PC-9 (cell line): ENCODE results near the gene UNC45A. TPM values are rescaled to one million over a fixed set of nuclear protein-coding genes. Genes with fewer than 3 reads are reported as not detected.
A peak's percentile ranks its signal among the peaks of the same experiment; 100 is the strongest.

Experiments used
- BruUV-seq: library from RNA; stranded (reverse); fragments of 400-500 nt; replicated peaks from 2 replicates; lab custom pipeline; 2021; lab: Mats Ljungman, UMichigan
- CTCF ChIA-PET: fragments of 300-600 bp; sonication (Branson Sonifier 250); formaldehyde crosslinking; loops from one replicate; lab custom pipeline; 2022; ENCODE audit warnings: antibody characterized with exemption; lab: Charles Lee
- POLR2A ChIA-PET: fragments of 300-600 bp; sonication (Branson Sonifier 250); formaldehyde crosslinking; loops from one replicate; lab custom pipeline; 2022; ENCODE audit warnings: antibody characterized with exemption; ENCODE audit not compliant: unreplicated experiment; lab: Charles Lee
- DNase-seq, 2 experiments: peaks; one replicate each; pipeline versions ENCODE4 v3.0.0 to v3.0.0-alpha.2; 2015 to 2022; ENCODE audit warnings: mixed read lengths in 1 of 2
- H2AFZ ChIP-seq: fragments of 200-600 bp; sonication (generic); 2 replicates; pipeline ENCODE4 v1.8.1; 2017; ENCODE audit warnings: antibody characterized with exemption
- H3F3A ChIP-seq: fragments of 200-600 bp; sonication (generic); 2 replicates; pipeline ENCODE4 v1.8.1; 2017; ENCODE audit warnings: antibody characterized with exemption, mild to moderate bottlenecking, low read depth; ENCODE audit not compliant: insufficient read depth
- H3K27ac ChIP-seq: fragments of 200-600 bp; sonication (generic); 2 replicates; pipeline ENCODE4 v1.6.1; 2016; ENCODE audit warnings: mixed run types
- H3K27me3 ChIP-seq: fragments of 200-600 bp; sonication (generic); 2 replicates; pipeline ENCODE4 v1.6.1; 2016; ENCODE audit warnings: low read depth, mixed run types; ENCODE audit not compliant: insufficient read depth
- H3K36me3 ChIP-seq: fragments of 200-600 bp; sonication (generic); 2 replicates; pipeline ENCODE4 v1.6.1; 2016; ENCODE audit warnings: low read depth, mixed run types
- H3K4me1 ChIP-seq: fragments of 200-600 bp; sonication (generic); replicated peaks from 2 replicates; pipeline ENCODE4 v1.6.1; 2016; ENCODE audit warnings: mixed run types; ENCODE audit not compliant: insufficient read depth
- H3K4me2 ChIP-seq: fragments of 200-600 bp; sonication (generic); 2 replicates; pipeline ENCODE4 v1.6.1; 2017; ENCODE audit warnings: mixed run types
- H3K4me3 ChIP-seq: fragments of 200-600 bp; sonication (generic); 2 replicates; pipeline ENCODE4 v1.6.1; 2016; ENCODE audit warnings: mixed run types
- H3K79me2 ChIP-seq: fragments of 200-600 bp; sonication (generic); 2 replicates; pipeline ENCODE4 v1.6.1; 2017; ENCODE audit warnings: low read depth, mixed run types
- H3K9me2 ChIP-seq: fragments of 200-600 bp; sonication (generic); 2 replicates; pipeline ENCODE4 v1.8.1; 2017; ENCODE audit warnings: mild to moderate bottlenecking; ENCODE audit not compliant: insufficient read depth
- H3K9me3 ChIP-seq: fragments of 200-600 bp; sonication (generic); 2 replicates; pipeline ENCODE4 v1.8.1; 2016; ENCODE audit warnings: low read depth; ENCODE audit not compliant: insufficient read depth
- H4K20me1 ChIP-seq: fragments of 200-600 bp; sonication (generic); 2 replicates; pipeline ENCODE4 v1.8.1; 2017; ENCODE audit not compliant: insufficient read depth
- EZH2 ChIP-seq: fragments of 200-600 bp; sonication (generic); IDR thresholded peaks from 2 replicates; pipeline ENCODE4 v1.8.0; 2017; ENCODE audit warnings: antibody characterized with exemption, low read depth
- intact Hi-C: fragments of 100-400 bp; cut with micrococcal nuclease; formaldehyde crosslinking; loops from one replicate; pipeline ENCODE4 v1.10.0; 2022; ENCODE audit not compliant: unreplicated experiment
- total RNA-seq: library from RNA; stranded (reverse); gene quantifications from 2 replicates; pipeline ENCODE4 v1.2.3, GENCODE V29; 2021
- TF ChIP-seq, protein P1 (sequence below): fragments of 200-600 bp; sonication (generic); conservative IDR thresholded peaks from 2 replicates; pipeline ENCODE4 v1.6.1; 2017; ENCODE audit warnings: mixed run types, antibody characterized with exemption, mild to moderate bottlenecking, moderate library complexity

Gene UNC45A
- total RNA-seq, 1 experiment from 2014 or later: 81.8 TPM

GRCh38 chr15:90886291-90886614 lies 48.8 kb upstream of the UNC45A start:
- intact Hi-C loops: loop anchor here (1.0 kb wide), 4 partner anchors 193 to 743 kb away; no protein-coding TSS in a partner anchor
- H3K9me3 ChIP-seq: no peaks in the 10 kb centered on the region
- ChIA-PET POLR2A (no interaction called here), CTCF (interaction anchor here (0.6 to 2.4 kb wide), 7 partner anchors 18 to 743 kb away, joined by 3 to 26 read pairs (median 4); no protein-coding TSS in a partner anchor)
- no peaks in the 10 kb centered on the region for H3K27me3 ChIP-seq
- no peaks in the 10 kb centered on the region for H3K36me3 ChIP-seq
- TF ChIP-seq, protein P1, sequence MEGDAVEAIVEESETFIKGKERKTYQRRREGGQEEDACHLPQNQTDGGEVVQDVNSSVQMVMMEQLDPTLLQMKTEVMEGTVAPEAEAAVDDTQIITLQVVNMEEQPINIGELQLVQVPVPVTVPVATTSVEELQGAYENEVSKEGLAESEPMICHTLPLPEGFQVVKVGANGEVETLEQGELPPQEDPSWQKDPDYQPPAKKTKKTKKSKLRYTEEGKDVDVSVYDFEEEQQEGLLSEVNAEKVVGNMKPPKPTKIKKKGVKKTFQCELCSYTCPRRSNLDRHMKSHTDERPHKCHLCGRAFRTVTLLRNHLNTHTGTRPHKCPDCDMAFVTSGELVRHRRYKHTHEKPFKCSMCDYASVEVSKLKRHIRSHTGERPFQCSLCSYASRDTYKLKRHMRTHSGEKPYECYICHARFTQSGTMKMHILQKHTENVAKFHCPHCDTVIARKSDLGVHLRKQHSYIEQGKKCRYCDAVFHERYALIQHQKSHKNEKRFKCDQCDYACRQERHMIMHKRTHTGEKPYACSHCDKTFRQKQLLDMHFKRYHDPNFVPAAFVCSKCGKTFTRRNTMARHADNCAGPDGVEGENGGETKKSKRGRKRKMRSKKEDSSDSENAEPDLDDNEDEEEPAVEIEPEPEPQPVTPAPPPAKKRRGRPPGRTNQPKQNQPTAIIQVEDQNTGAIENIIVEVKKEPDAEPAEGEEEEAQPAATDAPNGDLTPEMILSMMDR: 0 out of 2 replicates have a peak, but pooled peaks have one; percentile 11
- no peak for TF ChIP-seq EZH2
- no peak overlapping the region for H2AFZ ChIP-seq
- H4K20me1 ChIP-seq: peaks cover 4% of the 10 kb centered on the region; the same call in 1 of the 2 replicates
- no peak overlapping the region for H3K4me3 ChIP-seq
- no peaks in the 10 kb centered on the region for H3K9me2 ChIP-seq
- BruUV-seq: no TSS peak
- H3K4me2 ChIP-seq: no peak overlapping the region
- no peaks in the 10 kb centered on the region for H3K4me1 ChIP-seq
- H3K79me2 ChIP-seq: no peaks in the 10 kb centered on the region
- peaks cover 7% of the 10 kb centered on the region; the same call in 1 of the 2 replicates for H3F3A ChIP-seq
- no peak for DNase-seq
- no peak overlapping the region for H3K27ac ChIP-seq

DNA sequence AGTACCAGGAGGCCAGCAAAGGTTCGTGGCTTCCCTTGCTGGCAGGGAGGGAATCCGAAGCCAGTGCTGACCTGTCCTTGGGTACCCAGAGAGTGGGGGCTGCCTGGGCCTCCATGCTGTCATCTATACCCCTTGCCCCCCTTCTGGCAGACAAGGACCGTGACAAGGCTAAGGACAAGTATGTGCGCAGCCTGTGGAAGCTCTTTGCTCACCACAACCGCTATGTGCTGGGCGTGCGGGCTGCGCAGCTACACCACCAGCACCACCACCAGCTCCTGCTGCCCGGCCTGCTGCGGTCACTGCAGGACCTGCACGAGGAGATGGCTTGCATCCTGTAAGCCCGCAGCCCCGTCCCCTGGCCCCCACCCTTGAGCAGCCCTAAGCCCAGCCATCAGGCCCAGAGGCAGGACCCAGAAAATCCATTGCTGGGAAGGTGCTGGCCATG lies 48.0 kb upstream of the UNC45A start:
- Histone ChIP-seq H3K4me3 (no peak overlapping the region), H3K27me3 (no peaks in the 10 kb centered on the region), H3K9me2 (no peaks in the 10 kb centered on the region), H3K9me3 (no peaks in the 10 kb centered on the region), H3F3A (peaks cover 7% of the 10 kb centered on the region; the same call in 1 of the 2 replicates), H3K4me2 (no peak overlapping the region), H3K27ac (no peak overlapping the region), H2AFZ (no peak overlapping the region), H3K36me3 (no peaks in the 10 kb centered on the region), H3K79me2 (no peaks in the 10 kb centered on the region), H3K4me1 (no peaks in the 10 kb centered on the region), H4K20me1 (peaks cover 4% of the 10 kb centered on the region; the same call in 1 of the 2 replicates)
- no TSS peak for BruUV-seq
- TF ChIP-seq, protein P1: no peak
- TF ChIP-seq EZH2: no peak
- ChIA-PET POLR2A (no interaction called here), CTCF (interaction anchor here (0.9 to 2.4 kb wide), 3 partner anchors 239 to 744 kb away, joined by 3 to 26 read pairs (median 10); no protein-coding TSS in a partner anchor)
- intact Hi-C loops: no loop called here
- DNase-seq: no peak

DNA sequence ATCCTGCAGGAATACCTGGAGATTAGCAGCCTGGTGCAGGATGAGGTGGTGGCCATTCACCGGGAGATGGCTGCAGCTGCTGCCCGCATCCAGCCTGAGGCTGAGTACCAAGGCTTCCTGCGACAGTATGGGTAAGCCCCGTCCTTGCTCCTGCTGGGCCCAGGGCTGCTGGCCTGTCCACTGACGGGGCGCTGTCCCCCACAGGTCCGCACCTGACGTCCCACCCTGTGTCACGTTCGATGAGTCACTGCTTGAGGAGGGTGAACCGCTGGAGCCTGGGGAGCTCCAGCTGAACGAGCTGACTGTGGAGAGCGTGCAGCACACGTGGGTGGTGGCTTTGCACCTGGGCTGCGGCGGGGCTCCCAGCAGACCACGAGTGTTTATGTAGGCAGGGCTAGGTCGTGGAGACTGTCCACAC lies 45.8 kb upstream of the UNC45A start:
- Histone ChIP-seq H3K27me3 (no peaks in the 10 kb centered on the region), H3K27ac (no peak overlapping the region), H3K9me3 (no peaks in the 10 kb centered on the region), H2AFZ (no peak overlapping the region), H3K79me2 (no peaks in the 10 kb centered on the region), H3F3A (peaks cover 3% of the 10 kb centered on the region; the same call in 1 of the 2 replicates), H3K9me2 (no peaks in the 10 kb centered on the region), H4K20me1 (no peaks in the 10 kb centered on the region), H3K4me3 (no peak overlapping the region), H3K4me1 (no peaks in the 10 kb centered on the region), H3K36me3 (no peaks in the 10 kb centered on the region), H3K4me2 (no peak overlapping the region)
- ChIA-PET POLR2A (no interaction called here), CTCF (no interaction called here)
- TF ChIP-seq EZH2: no peak
- TF ChIP-seq, protein P1: no peak
- no peak for DNase-seq
- no TSS peak for BruUV-seq
- intact Hi-C loops: no loop called here
